C4-2B (cell line): ENCODE measurements around the gene ZSCAN5A.

Source experiments
- ZFX ChIP-seq: fragments of 450-650 bp; IDR thresholded peaks from 2 replicates; pipeline ENCODE4 v1.6.1; 2017
- TF ChIP-seq, protein P1 (sequence below): fragments of 450-650 bp; conservative IDR thresholded peaks from 2 replicates; pipeline ENCODE4 v1.5.1; 2017; ENCODE audit warnings: mild to moderate bottlenecking

DNA sequence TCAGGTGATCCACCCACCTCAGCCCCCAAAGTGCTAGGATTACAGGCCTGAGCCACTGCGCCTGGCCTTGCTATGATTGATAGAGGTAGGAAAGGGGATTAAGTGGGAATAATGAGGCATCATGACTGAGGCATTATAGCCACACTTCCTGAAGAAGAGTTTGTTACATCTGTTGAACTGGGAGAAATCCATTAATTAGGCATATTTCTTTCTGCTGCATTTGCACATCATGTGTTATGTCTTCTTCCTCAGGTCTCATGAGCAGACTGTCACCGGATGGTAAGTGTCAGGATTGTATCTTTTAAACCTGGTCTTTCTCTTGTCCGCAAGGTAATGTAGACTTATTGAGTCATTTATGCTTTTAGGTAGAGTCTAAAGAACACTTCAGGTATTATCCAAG lies 29.9 kb downstream of the ZSCAN5A start:
- TF ChIP-seq, protein P1, sequence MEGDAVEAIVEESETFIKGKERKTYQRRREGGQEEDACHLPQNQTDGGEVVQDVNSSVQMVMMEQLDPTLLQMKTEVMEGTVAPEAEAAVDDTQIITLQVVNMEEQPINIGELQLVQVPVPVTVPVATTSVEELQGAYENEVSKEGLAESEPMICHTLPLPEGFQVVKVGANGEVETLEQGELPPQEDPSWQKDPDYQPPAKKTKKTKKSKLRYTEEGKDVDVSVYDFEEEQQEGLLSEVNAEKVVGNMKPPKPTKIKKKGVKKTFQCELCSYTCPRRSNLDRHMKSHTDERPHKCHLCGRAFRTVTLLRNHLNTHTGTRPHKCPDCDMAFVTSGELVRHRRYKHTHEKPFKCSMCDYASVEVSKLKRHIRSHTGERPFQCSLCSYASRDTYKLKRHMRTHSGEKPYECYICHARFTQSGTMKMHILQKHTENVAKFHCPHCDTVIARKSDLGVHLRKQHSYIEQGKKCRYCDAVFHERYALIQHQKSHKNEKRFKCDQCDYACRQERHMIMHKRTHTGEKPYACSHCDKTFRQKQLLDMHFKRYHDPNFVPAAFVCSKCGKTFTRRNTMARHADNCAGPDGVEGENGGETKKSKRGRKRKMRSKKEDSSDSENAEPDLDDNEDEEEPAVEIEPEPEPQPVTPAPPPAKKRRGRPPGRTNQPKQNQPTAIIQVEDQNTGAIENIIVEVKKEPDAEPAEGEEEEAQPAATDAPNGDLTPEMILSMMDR = no peak
- no peak for TF ChIP-seq ZFX
